ENCODE data around the gene TLL1. TPM values are rescaled to one million over a fixed set of nuclear protein-coding genes. Genes with fewer than 3 reads are reported as not detected.

Gene TLL1
- total and polyA plus RNA-seq, 2 experiments from 2014 or later = 0.06 TPM; not detected in 1

DNA sequence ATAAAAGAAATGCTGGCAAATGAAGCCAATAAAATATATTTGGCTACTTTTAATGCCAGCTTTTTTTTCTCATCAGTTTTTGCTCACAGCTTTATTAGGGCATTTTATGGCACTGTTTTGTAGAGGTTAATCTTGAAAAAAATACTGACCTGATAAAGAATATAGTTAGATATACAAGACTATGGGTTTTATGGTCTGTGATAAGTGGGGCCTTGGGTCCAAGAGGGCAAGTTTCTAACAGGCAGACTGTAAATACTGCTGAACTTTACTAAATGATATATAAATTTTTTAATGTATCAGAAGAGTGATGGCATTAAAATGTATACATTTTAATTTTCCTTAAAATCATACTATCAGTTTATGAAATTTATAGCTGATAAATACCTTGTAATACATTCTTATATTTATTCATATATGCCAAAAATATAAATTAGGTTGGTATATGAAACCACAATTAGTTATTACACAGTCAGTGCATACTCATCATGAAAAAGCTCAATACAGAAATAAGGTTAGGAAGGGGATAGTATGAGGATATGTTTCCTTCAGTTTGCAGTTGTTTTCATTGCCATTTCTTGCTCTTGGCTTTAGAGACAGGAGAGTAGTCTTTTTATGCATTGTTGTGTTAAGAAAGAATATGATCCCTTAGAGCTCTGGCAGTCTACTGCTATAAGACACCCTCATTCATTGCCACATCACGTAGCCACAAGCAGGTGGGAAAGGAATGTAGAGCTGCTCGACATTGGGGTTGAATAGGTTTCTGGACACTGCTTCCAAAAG is 146.6 kb downstream of the TLL1 start:
- no peak for DNase-seq (ENCODE audit: low read depth in 1 of 2, low spot score in 1 of 2)
- H3K36me3 ChIP-seq = no peaks in the 10 kb centered on the region
- no peak overlapping the region for H3K4me3 ChIP-seq
- no peaks in the 10 kb centered on the region for H3K4me1 ChIP-seq (ENCODE audit: low read depth)
- no peaks in the 10 kb centered on the region for H3K9me3 ChIP-seq (ENCODE audit: low read depth)
- TF ChIP-seq, protein P1, sequence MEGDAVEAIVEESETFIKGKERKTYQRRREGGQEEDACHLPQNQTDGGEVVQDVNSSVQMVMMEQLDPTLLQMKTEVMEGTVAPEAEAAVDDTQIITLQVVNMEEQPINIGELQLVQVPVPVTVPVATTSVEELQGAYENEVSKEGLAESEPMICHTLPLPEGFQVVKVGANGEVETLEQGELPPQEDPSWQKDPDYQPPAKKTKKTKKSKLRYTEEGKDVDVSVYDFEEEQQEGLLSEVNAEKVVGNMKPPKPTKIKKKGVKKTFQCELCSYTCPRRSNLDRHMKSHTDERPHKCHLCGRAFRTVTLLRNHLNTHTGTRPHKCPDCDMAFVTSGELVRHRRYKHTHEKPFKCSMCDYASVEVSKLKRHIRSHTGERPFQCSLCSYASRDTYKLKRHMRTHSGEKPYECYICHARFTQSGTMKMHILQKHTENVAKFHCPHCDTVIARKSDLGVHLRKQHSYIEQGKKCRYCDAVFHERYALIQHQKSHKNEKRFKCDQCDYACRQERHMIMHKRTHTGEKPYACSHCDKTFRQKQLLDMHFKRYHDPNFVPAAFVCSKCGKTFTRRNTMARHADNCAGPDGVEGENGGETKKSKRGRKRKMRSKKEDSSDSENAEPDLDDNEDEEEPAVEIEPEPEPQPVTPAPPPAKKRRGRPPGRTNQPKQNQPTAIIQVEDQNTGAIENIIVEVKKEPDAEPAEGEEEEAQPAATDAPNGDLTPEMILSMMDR (IDR thresholded peaks at IDR 0.05; ENCODE audit: low read depth, low read length) = no peak
- H3K27ac ChIP-seq = no peak overlapping the region
- no peaks in the 10 kb centered on the region for H3K27me3 ChIP-seq

DNA sequence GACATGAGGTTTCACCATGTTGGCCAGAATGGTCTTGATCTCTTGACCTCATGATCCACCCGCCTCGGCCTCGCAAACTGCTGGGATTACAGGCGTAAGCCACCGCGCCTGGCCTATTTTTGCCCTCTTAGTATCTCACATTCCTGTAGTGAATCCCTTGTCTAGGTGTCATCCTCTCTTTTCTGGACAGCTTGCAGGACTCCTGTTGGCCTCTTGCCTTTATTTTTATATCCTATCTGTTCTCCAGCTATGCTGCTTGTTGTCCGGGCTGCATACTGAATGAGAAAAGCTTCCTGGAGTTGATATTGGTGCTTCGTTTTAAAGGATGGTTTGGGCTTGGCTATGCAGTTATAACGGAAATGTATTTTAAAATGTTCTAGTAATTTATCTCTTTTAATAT is 148.6 kb downstream of the TLL1 start:
- Histone ChIP-seq H3K9me3 (ENCODE audit: low read depth) (no peaks in the 10 kb centered on the region), H3K4me3 (no peak overlapping the region), H3K27me3 (no peaks in the 10 kb centered on the region), H3K4me1 (ENCODE audit: low read depth) (no peaks in the 10 kb centered on the region), H3K27ac (no peak overlapping the region), H3K36me3 (no peaks in the 10 kb centered on the region)
- DNase-seq (ENCODE audit: low read depth in 1 of 2, low spot score in 1 of 2) = no peak
- TF ChIP-seq, protein P1 (IDR thresholded peaks at IDR 0.05; ENCODE audit: low read depth, low read length) = no peak

GRCh38 chr4:166034965-166035364 is 161.9 kb downstream of the TLL1 start:
- no peaks in the 10 kb centered on the region for H3K27me3 ChIP-seq
- DNase-seq (ENCODE audit: low read depth in 1 of 2, low spot score in 1 of 2) = no peak
- H3K36me3 ChIP-seq = no peaks in the 10 kb centered on the region
- H3K9me3 ChIP-seq (ENCODE audit: low read depth) = no peaks in the 10 kb centered on the region
- TF ChIP-seq, protein P1 (IDR thresholded peaks at IDR 0.05; ENCODE audit: low read depth, low read length) = no peak
- no peaks in the 10 kb centered on the region for H3K4me1 ChIP-seq (ENCODE audit: low read depth)
- H3K4me3 ChIP-seq = no peak overlapping the region
- no peak overlapping the region for H3K27ac ChIP-seq

DNA sequence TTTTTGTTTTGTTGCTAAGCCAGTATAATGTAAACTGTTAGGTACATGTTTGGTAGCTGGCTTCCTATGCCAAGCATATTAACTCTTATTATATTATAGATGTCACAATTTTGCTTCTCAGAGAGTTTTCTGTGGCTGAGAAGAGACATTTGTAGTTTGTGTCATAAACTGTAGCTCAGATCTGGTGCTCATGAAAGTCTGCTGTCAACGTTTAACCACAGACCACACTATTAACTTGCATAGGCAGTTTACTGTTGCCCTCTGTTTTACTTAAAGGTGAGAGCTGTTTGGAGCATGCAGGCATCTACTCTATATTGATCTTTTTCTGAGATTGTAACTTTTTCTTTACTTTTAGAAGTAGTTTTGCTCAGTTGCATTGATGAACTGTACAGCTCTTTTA is 166.8 kb downstream of the TLL1 start:
- Histone ChIP-seq H3K27me3 (no peaks in the 10 kb centered on the region), H3K36me3 (no peaks in the 10 kb centered on the region), H3K27ac (no peak overlapping the region), H3K4me3 (no peak overlapping the region), H3K9me3 (ENCODE audit: low read depth) (no peaks in the 10 kb centered on the region), H3K4me1 (ENCODE audit: low read depth) (no peaks in the 10 kb centered on the region)
- no peak for DNase-seq (ENCODE audit: low read depth in 1 of 2, low spot score in 1 of 2)
- TF ChIP-seq, protein P1 (IDR thresholded peaks at IDR 0.05; ENCODE audit: low read depth, low read length) = no peak

- no peaks in the 10 kb centered on the region for H3K9me3 ChIP-seq (ENCODE audit: low read depth)
- H3K4me3 ChIP-seq = no peak overlapping the region
- no peak for DNase-seq (ENCODE audit: low read depth in 1 of 2, low spot score in 1 of 2)
- no peak overlapping the region for H3K27ac ChIP-seq
- H3K36me3 ChIP-seq = no peaks in the 10 kb centered on the region
- no peaks in the 10 kb centered on the region for H3K4me1 ChIP-seq (ENCODE audit: low read depth)
- TF ChIP-seq, protein P1 (IDR thresholded peaks at IDR 0.05; ENCODE audit: low read depth, low read length) = no peak
- no peaks in the 10 kb centered on the region for H3K27me3 ChIP-seq
Observed at GRCh38 chr4:166042510-166043055, 169.5 kb downstream of the TLL1 start.
